ENCODE results near the gene ANKRD31.
"Not testable (repeated sequence)": the region's sequence is repeated elsewhere in the genome, so short reads cannot be mapped to it uniquely, and the experiment has no call there.

ANKRD31 gene

DNA sequence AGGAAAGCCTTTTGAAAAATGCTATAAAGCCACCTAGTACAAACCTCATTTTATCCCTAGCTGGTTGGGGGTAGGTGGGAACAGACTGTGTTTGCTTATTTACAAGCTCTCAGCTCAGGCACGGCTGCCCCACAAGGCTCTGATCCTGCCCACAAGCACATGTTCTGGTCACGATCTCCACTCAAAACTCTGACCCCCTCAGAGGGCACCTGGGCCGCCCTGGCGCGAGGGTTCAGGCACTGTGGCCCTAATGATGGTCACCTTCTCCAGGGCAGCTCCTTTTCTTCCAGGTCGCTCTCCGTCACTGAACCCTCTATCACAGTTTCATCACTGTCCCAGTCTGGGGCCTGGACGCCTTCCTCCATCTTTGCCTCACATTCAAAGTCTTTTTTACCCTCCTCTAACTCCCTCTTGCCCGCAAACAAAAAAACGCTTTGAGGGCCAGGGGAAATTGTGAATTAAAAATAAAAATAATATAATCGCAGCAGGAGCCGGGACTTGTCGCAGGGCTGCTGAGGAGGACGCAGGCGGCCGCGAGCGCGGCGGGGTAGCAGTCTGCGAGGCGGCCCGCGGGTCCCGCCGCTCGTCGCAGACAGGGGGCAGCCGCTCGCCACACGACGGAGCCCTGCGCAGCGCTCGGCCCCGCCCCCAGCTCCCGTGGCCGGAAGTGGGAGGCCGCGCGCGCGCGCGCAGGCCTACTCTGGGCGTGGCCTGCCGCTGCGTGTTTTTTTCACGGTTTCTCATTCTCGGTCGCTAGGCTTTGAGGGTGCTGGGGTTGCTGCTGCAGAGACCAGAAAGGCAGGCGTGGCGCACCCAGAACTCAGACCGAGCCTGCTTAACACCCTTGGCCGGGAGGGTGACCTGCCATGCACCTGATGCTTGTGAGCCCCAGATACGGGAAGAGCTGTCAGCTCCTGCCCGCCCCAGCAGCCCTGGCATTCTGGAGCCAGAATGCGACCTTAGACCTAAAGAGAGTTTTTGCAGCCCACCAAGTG lies at the start of gene ANKRD31:
ANKRD31 (minus strand) TSS at position 557 of the 995 bp plus-strand sequence; CDS start at position 365, 192 bp downstream.
- DNase-seq = peak; percentile 88

DNA sequence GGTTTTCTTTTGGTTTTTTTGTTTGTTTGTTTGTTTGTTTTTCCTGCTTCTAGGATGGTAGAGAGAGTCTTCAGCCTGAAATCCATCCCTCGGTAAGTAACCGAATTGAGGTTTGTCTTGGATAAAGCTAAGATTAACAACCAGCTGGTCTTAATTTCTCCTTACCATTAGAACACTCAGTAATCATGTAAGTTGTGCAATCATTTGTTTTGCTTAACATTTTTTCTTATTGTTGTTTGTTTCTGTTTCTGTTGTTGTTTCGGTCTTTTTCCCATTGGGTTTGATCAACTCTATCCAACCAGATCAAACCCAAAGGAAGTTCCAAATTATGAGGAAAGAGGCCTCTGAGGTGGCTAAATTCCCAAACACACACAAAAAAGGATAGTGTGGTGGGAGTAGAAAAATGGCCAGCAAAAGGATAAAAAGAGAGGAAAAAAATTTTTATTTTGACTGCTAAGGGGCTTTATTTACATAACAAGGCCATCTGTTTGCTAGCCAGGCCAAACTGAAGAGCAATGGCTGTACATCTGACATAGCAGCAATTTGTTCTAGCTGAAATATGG lies 49.6 kb upstream of the ANKRD31 start:
- DNase-seq = no peak

DNA sequence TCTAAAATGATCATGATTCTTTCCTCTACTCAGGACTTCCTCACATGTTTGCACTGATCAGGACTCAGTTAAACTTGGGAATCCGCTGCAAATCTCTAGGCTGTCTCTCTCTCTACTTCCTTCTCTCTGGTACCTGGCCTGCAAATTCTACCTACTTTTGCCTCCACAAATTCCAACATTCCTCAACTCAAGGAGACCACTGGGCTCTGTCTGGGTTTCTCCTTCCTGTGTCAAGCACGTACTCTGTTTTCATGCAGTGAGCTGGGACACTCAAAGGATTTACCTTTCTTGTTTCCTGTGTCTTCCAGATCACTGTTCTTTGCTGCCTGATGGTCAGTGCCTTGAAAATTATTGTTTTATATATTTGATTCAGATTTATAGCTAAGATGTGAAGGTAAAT lies 45.9 kb upstream of the ANKRD31 start:
- no peak for DNase-seq

GRCh38 chr5:75281716-75282465 lies 45.2 kb upstream of the ANKRD31 start:
- no peak for DNase-seq

GRCh38 chr5:75279321-75279720 lies 42.6 kb upstream of the ANKRD31 start:
- no peak for DNase-seq

DNA sequence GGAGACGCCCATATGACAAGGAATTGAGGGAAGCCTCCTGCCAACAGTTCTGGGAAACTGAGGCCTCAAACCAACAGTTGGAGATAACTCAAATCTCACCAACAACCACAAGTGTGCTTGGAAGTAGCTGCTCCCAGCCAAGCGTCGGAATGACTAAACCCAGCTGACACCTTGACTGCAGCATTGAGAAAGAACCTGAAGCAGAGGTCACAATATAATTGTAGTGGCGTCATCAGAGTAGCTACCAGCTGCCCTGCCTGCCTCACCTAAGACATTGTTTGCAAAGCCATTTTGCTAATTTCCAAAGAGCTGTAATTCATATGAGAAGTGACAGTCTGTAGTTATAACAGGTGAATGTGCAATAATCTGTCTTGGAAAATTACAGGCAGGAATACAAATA lies 40.8 kb upstream of the ANKRD31 start:
- no peak for DNase-seq

GRCh38 chr5:75275756-75276155 lies 39.1 kb upstream of the ANKRD31 start:
- DNase-seq = no peak

DNA sequence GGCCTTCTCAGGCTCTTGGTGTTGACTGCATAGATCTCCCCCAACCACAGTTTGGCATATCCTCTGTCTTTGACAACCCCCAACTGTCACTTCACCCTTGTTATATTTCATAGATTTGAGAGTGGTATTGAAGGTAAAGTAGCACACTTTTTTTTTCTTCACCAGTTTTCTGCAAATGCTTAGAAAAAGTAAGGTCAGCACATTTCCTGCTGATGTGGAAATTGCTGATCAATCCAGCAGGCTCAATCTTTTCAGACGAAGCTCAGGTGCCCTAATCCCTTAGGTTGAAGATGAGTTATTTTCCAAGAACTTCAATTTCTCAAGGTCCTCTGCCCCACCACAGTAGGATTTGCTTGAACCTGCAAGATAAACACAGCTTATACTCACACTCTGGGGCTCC lies 38.5 kb upstream of the ANKRD31 start:
- no peak for DNase-seq

DNA sequence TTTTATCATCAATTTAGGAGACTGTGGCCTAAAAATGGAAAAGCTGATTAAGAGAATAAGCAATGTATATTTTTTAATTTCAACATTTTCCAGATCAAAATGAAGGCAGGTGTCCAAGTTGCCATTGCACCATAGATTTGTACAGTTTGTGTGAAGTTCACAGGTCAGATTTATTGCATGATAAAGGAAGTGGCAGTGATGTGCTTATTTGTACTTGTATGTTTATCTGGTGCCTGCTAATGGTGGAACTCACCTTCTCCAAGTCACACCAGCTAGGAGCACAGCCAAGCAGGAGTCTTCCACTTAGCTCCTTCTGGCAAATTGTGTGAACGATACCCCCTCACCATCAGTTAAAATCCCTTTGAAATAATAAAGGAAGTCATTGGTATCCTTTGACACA lies 37.8 kb upstream of the ANKRD31 start:
- DNase-seq = no peak

DNA sequence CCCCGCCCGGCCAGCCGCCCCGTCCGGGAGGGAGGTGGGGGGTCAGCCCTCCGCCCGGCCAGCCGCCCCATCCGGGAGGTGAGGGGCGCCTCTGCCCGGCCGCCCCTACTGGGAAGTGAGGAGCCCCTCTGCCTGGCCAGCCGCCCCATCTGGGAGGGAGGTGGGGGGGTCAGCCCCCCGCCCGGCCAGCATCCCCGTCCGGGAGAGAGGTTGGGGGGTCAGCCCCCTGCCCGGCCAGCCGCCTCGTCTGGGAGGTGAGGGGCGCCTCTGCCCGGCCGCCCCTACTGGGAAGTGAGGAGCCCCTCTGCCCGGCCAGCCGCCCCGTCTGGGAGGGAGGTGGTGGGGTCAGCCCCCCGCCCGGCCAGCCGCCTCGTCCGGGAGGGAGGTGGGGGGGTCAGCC lies 33.9 kb upstream of the ANKRD31 start:
- not testable (repeated sequence) for DNase-seq

DNA sequence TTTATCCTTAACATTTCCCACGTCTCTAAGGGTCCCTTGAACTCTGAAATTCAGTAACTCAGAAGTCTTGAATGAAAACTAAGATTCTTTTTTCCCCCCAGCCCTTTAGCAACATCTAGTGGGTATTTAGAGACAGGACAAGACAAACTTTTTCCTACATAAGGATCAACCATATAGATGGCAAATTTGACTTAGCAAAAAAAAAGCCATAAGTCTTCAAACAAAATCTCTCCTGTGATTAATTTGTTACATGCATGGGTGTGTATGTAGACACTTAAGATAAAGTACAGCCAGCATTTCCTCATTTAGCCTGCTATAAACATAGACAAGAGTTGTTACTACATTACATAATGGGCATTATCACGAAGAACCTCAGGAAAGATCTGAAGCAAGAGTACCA lies 29.1 kb upstream of the ANKRD31 start:
- no peak for DNase-seq

- DNase-seq = no peak
Measured at GRCh38 chr5:75262271-75262670, 25.6 kb upstream of the ANKRD31 start.

DNA sequence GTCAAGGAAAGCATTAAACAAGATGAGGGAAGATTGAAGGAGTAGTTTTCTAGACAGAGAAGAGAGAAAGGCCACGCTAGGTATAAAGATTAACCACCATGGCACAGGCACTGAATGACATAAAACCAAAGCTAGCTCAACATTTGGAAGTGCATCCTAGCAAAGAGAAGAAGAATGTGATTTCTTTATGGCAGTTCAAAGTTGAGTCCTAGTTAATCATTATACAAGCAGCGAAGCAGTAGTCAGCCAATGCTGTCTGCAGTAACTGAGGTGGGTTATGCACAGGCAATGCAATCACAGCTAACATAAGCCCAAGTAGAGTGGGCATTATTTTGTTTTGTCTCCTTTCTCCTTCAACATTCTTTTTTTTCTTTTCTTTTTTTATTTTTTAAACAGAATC lies 24.0 kb upstream of the ANKRD31 start:
- DNase-seq = no peak

GRCh38 chr5:75250452-75250851 lies 13.8 kb upstream of the ANKRD31 start:
- DNase-seq = not testable (repeated sequence)

GRCh38 chr5:75245023-75245422 lies 8.3 kb upstream of the ANKRD31 start:
- DNase-seq = no peak

GRCh38 chr5:75243510-75243909 lies 6.8 kb upstream of the ANKRD31 start:
- DNase-seq = no peak

DNA sequence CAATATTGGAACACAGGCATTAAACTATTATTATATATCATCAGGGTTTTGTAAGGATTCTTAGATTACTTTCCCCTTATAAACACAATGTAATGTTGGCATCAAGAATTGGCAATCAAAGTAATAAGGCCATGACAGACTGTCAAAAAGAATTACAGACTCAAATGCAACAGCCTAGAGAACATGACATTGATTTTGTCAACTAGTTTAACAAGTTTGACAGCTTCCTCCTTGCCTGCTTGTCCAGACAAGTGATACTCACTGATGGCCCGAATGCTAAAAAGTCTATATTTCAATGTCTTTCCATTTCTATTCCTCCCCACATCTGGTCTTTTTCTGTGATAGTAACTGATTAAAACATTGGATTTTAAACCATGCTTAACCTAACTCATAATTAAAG lies 6.4 kb upstream of the ANKRD31 start:
- no peak for DNase-seq

DNA sequence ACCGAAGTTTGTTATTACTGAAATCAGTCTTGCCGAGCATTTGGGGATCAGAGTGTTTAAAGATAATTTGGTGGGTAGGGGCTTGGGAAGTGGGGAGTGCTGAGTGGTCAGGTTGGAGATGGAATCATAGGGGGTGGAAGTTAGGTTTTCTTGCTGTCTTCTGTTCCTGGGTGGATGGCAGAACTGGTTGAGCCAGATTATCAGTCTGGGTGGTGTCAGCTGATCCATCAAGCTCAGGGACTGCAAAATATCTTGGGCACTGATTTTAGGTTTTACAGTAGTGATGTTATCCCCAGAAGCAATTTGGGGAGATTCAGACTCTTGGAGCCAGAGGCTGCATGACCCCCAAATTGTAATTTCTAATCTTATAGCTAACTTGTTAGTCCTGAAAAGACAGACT lies 5.4 kb upstream of the ANKRD31 start:
- DNase-seq = no peak

DNA sequence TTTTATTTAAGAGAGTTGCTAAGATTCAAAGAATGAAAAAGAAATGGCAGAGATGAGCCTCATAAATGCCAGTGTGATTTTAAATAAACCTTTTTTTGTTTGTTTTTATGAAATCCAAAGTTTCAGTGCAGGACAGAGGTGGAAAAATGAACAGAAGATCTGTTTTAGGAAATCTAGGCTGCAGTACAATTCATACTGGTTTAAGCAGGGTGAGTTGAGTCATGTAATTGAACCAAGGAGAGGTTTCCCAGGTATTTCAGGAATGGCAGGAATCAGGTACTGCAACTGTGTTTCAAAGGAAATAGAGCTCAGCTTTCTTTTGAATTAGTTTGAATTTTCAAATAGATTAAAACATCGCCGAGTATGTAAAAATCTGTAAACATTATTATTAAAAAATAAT lies 3.0 kb upstream of the ANKRD31 start:
- no peak for DNase-seq

DNA sequence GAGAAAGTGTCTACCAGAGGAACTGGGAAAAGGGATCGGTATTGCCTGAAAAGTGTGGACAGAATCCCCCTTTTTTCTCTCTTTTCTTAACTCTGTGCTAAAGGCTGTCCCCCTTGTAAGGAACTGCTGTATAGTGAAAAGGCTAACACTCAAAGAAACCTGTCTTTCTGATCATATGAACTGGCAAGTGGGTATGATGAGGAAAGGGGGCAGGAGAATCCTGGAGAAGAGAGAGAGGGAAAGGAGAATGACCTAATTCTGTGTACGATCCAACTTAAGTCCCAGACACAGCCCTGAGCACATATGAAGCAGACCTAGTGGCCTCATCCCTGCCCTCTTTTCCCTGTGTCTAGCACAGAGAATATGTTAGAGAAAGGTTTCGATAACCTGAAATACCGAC lies 967 bp downstream of the ANKRD31 start:
- DNase-seq = no peak

DNA sequence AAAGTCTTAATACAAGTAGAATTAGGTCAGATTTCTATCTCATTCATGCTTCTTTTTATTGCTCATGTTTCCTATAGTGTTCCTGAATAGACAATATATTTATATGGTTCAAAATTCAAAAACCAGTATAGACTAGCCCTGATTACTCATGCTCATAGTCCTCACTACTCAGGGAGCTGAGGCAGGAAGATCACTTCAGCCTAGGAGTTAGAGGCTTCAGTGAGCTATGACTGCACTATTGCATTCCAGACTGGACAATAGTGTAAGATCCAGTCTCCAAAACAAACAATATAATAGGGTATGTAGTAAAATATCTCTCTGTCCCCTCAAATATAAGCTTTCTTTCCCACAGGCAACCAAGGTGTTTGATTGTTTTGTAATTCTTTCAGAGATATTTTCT lies 2.4 kb downstream of the ANKRD31 start:
- DNase-seq = no peak

DNA sequence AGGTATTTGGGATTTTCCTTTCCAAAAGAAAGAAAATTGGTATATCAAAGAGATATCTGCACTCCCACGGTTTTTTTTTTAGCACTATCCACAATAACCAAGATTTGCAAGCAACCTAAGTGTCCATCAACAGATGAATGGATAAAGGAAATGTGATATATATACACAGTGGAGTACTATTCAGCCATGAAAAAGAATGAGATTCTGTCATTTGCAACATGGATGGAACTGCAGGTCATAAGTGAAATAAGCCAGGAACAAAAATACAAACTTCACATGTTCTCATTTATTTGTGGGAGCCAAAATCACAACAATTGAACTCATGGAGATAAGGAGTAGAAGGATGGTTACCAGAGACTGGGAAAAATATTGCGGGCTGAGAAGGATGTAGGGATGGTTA lies 9.8 kb downstream of the ANKRD31 start:
- no peak for DNase-seq

GRCh38 chr5:75225506-75225905 lies 11.2 kb downstream of the ANKRD31 start:
- no peak for DNase-seq

DNA sequence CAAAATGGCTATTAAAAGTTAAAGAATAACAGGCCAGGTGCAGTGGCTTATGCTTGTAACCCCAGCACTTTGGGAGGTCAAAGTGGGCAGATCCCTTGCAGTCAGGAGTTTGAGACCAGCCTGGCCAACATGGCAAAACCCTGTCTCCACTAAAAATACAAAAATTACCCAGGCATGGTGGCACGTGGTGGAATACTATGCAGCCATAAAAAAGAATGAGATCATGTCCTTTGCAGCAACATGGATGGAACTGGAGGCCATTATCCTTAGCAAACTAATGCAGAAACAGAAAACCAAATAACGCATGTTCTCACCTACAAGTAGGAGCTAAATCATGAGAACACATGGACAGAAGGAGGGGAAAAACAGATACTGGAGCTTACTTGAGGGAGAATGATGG lies 15.9 kb downstream of the ANKRD31 start:
- DNase-seq = not testable (repeated sequence)

Measured in CD4-positive, alpha-beta T cell treated with Interleukin-15 for 1 hour (primary cell).